IMR-90 (cell line): ENCODE results near the gene SRI. TPM values are rescaled to one million over a fixed set of nuclear protein-coding genes. Genes with fewer than 3 reads are reported as not detected.

Source experiments
- ATAC-seq: fragments of 200-7000 bp; cut with Tn5 transposase; 2 replicates; pipeline ENCODE4 v1.9.1; 2020; ENCODE audit warnings: low read depth, mild to moderate bottlenecking, moderate library complexity
- BruUV-seq: library from RNA; stranded (reverse); fragments of 400-500 nt; replicated peaks from 2 replicates; lab custom pipeline; 2021; lab: Mats Ljungman, UMichigan
- CTCF ChIA-PET: fragments of 300-600 bp; formaldehyde crosslinking; extraction: SDS; loops from one replicate; lab custom pipeline; 2021; ENCODE audit warnings: antibody characterized with exemption; lab: Yijun Ruan, JAX
- POLR2A ChIA-PET: fragments of 300-600 bp; sonication (Branson Sonifier 250); formaldehyde crosslinking; loops from one replicate; lab custom pipeline; 2022; ENCODE audit warnings: antibody characterized with exemption; ENCODE audit not compliant: unreplicated experiment; lab: Charles Lee
- DNase-seq: peaks from one replicate; pipeline ENCODE4 v3.0.0; 2013
- H2AFZ ChIP-seq: replicated peaks from 2 replicates; pipeline ENCODE3; 2013; ENCODE audit warnings: low read length, mild to moderate bottlenecking; ENCODE audit not compliant: poor library complexity
- H2AK5ac ChIP-seq: 2 replicates; pipeline ENCODE4 v1.6.1; 2013; ENCODE audit warnings: low read depth, low read length, inconsistent platforms
- H2AK9ac ChIP-seq: replicated peaks from 2 replicates; pipeline ENCODE3; 2013; ENCODE audit warnings: mild to moderate bottlenecking, low read depth, low read length, moderate library complexity; ENCODE audit not compliant: poor library complexity
- H2BK120ac ChIP-seq: 2 replicates; pipeline ENCODE4 v1.6.1; 2013; ENCODE audit warnings: low read depth, low read length, inconsistent platforms
- H2BK15ac ChIP-seq: 3 replicates; pipeline ENCODE4 v1.6.1; 2013; ENCODE audit warnings: low read depth, low read length, inconsistent platforms
- H2BK20ac ChIP-seq: 2 replicates; pipeline ENCODE4 v1.6.1; 2013; ENCODE audit warnings: low read depth, mild to moderate bottlenecking, inconsistent platforms, low read length, moderate library complexity
- H2BK5ac ChIP-seq: 2 replicates; pipeline ENCODE4 v1.6.1; 2013; ENCODE audit warnings: mild to moderate bottlenecking, low read depth, low read length, inconsistent platforms; ENCODE audit not compliant: poor library complexity, severe bottlenecking
- H3K14ac ChIP-seq: replicated peaks from 2 replicates; pipeline ENCODE4 v1.6.1; 2013; ENCODE audit warnings: low read depth, low read length, inconsistent platforms
- H3K18ac ChIP-seq: 2 replicates; pipeline ENCODE4 v1.6.1; 2013; ENCODE audit warnings: low read depth, low read length, control low read depth
- H3K23ac ChIP-seq: 2 replicates; pipeline ENCODE4 v1.6.1; 2013; ENCODE audit warnings: low read depth, low read length, inconsistent platforms
- H3K27ac ChIP-seq: 2 replicates; pipeline ENCODE4 v1.5.1; 2013; ENCODE audit warnings: mild to moderate bottlenecking, control low read depth, low read length; ENCODE audit not compliant: insufficient read depth
- H3K27me3 ChIP-seq: 2 replicates; pipeline ENCODE4 v1.6.1; 2013; ENCODE audit warnings: low read length; ENCODE audit not compliant: control insufficient read depth, insufficient read depth
- H3K36me3 ChIP-seq: 2 replicates; pipeline ENCODE4 v1.6.1; 2013; ENCODE audit warnings: low read length, mixed read lengths; ENCODE audit not compliant: control insufficient read depth, insufficient read depth
- H3K4ac ChIP-seq: 2 replicates; pipeline ENCODE4 v1.6.1; 2013; ENCODE audit warnings: low read depth, low read length, inconsistent platforms
- H3K4me1 ChIP-seq: 2 replicates; pipeline ENCODE4 v1.6.1; 2013; ENCODE audit warnings: low read length, mixed read lengths; ENCODE audit not compliant: control insufficient read depth, insufficient read depth
- H3K4me2 ChIP-seq: 2 replicates; pipeline ENCODE4 v1.6.1; 2013; ENCODE audit warnings: low read depth, mild to moderate bottlenecking, control low read depth, low read length, moderate library complexity
- H3K4me3 ChIP-seq: 2 replicates; pipeline ENCODE4 v1.5.1; 2013; ENCODE audit warnings: low read depth, mild to moderate bottlenecking, control low read depth, low read length, moderate library complexity; ENCODE audit not compliant: insufficient read depth
- H3K56ac ChIP-seq: 2 replicates; pipeline ENCODE4 v1.6.1; 2013; ENCODE audit warnings: low read length, inconsistent platforms; ENCODE audit not compliant: insufficient read depth; ENCODE audit errors: extremely low read depth
- H3K79me1 ChIP-seq, 2 experiments: 2 replicates each; pipeline ENCODE4 v1.6.1; 2013; ENCODE audit warnings: low read length in 2 of 2, inconsistent platforms in 1 of 2, low read depth in 1 of 2
- H3K9ac ChIP-seq: 2 replicates; pipeline ENCODE4 v1.6.1; 2013; ENCODE audit warnings: low read depth, low read length, control low read depth
- H3K9me1 ChIP-seq: 2 replicates; pipeline ENCODE4 v1.6.1; 2013; ENCODE audit warnings: low read length, inconsistent platforms; ENCODE audit not compliant: insufficient read depth
- H3K9me3 ChIP-seq: 2 replicates; pipeline ENCODE4 v1.6.1; 2013; ENCODE audit warnings: low read length; ENCODE audit not compliant: control insufficient read depth, insufficient read depth
- H4K20me1 ChIP-seq: 2 replicates; pipeline ENCODE4 v1.6.1; 2013; ENCODE audit warnings: low read length, inconsistent platforms; ENCODE audit not compliant: insufficient read depth
- H4K5ac ChIP-seq: 2 replicates; pipeline ENCODE4 v1.6.1; 2013; ENCODE audit warnings: mild to moderate bottlenecking, low read depth, low read length, control low read depth
- H4K8ac ChIP-seq, 2 experiments: 2 replicates each; pipeline ENCODE4 v1.6.1; 2013; ENCODE audit warnings: low read depth in 2 of 2, low read length in 2 of 2, control low read depth in 1 of 2, inconsistent platforms in 1 of 2
- H4K91ac ChIP-seq: 2 replicates; pipeline ENCODE4 v1.6.1; 2013; ENCODE audit warnings: low read depth, low read length, inconsistent platforms; ENCODE audit not compliant: insufficient read depth
- BHLHE40 ChIP-seq: fragments of 150-350 bp; IDR thresholded peaks from 2 replicates; pipeline ENCODE4 v1.6.1; 2016; ENCODE audit warnings: mild to moderate bottlenecking, low read depth, low read length
- CEBPB ChIP-seq: IDR thresholded peaks from 2 replicates; pipeline ENCODE4 v1.6.1; 2012; ENCODE audit warnings: low read depth, low read length, improper control_type of control experiment
- FOS ChIP-seq: fragments of 150-350 bp; IDR thresholded peaks from 2 replicates; pipeline ENCODE4 v1.6.1; 2016; ENCODE audit warnings: low read depth, low read length
- MAZ ChIP-seq: IDR thresholded peaks from 2 replicates; pipeline ENCODE4 v1.6.1; 2012; ENCODE audit warnings: low read depth, mild to moderate bottlenecking, low read length, improper control_type of control experiment, moderate library complexity, borderline replicate concordance
- NFE2L2 ChIP-seq: fragments of 150-350 bp; IDR thresholded peaks from 2 replicates; pipeline ENCODE4 v1.6.1; 2016; ENCODE audit warnings: low read depth, mild to moderate bottlenecking, low read length
- SMC3 ChIP-seq: fragments of 150-350 bp; IDR thresholded peaks from 2 replicates; pipeline ENCODE4 v1.6.1; 2016; ENCODE audit warnings: low read depth, mild to moderate bottlenecking, antibody characterized with exemption, low read length, moderate library complexity
- WGBS, 2 experiments: methylation state at CpG; one replicate each; pipeline versions ENCODE4 v1.1.5 to v1.1.7; 2013; ENCODE audit warnings: missing lambda C conversion rate in 2 of 2; ENCODE audit not compliant: insufficient read length in 1 of 2; ENCODE audit errors: extremely low coverage in 2 of 2; 5-methylcytosine and 5-hydroxymethylcytosine counted together
- dilution Hi-C: fragments of 300-500 bp; cut with HindIII; formaldehyde crosslinking; loops from one replicate; pipeline ENCODE4 v1.14.3; 2018; ENCODE audit warnings: low sequenced_read_pairs; ENCODE audit not compliant: unreplicated experiment
- in situ Hi-C: fragments of 300-500 bp; cut with MboI; formaldehyde crosslinking; loops from 3 replicates; pipeline ENCODE4 v1.14.3; 2019; ENCODE audit warnings: low sequenced_read_pairs, inconsistent platforms, mixed read lengths
- intact Hi-C: fragments of 100-400 bp; cut with micrococcal nuclease; formaldehyde crosslinking; loops from 2 replicates; pipeline ENCODE4 v1.10.0; 2022
- polyA plus RNA-seq, 3 experiments: library from polyadenylated mRNA; depleted of rRNA; stranded (reverse); fragments of >200 nt; gene quantifications; 2 replicates each; pipeline ENCODE4 v1.2.3, GENCODE V29; 2012; ENCODE audit warnings: low replicate concordance in 1 of 3
- total RNA-seq: library from RNA; depleted of rRNA; stranded (reverse); fragments of >200 nt; gene quantifications from 2 replicates; pipeline ENCODE4 v1.2.3, GENCODE V29; 2012

Gene SRI
- total and polyA plus RNA-seq, 2 of the 4 experiments (the other 2 are of a cell fraction) = 83.3 to 115 TPM

GRCh38 chr7:88204525-88205110 lies 15.2 kb downstream of the SRI start:
- intact Hi-C loops (no loop called here), in situ Hi-C loops (no loop called here), dilution Hi-C loops (no loop called here)
- Histone ChIP-seq H3K36me3 (peaks cover 31% of the 10 kb centered on the region), H4K20me1 (no peaks in the 10 kb centered on the region; the same call in 1 of the 2 replicates), H3K4me1 (peaks cover 2% of the 10 kb centered on the region), H2BK120ac (no peak overlapping the region), H3K9me3 (no peaks in the 10 kb centered on the region), H2BK20ac (no peak overlapping the region), H3K9ac (no peak overlapping the region), H3K79me1 (no peaks in the 10 kb centered on the region; a peak in 1 of 4 replicates), H2BK5ac (no peak overlapping the region), H3K4me2 (no peak overlapping the region), H3K18ac (no peak overlapping the region), H2AK9ac (no peak overlapping the region), H3K23ac (no peak overlapping the region), H4K8ac (no peak overlapping the region), H4K91ac (no peak overlapping the region), H2AK5ac (no peak overlapping the region), H3K56ac (no peak overlapping the region), H3K14ac (no peak overlapping the region), H3K27ac (no peak overlapping the region), H3K4ac (no peak overlapping the region), H3K4me3 (no peak overlapping the region), H4K5ac (no peak overlapping the region), H3K27me3 (no peaks in the 10 kb centered on the region), H2BK15ac (no peak overlapping the region), H2AFZ (no peak overlapping the region), H3K9me1 (no peaks in the 10 kb centered on the region)
- ChIA-PET POLR2A (no interaction called here), CTCF (no interaction called here)
- no peak for DNase-seq
- 100% methylated on average over 1 of the region's 3 CpGs; no CpG with 5 or more reads in 1 of the 2 experiments for WGBS, 2 experiments
- no TSS peak for BruUV-seq
- TF ChIP-seq BHLHE40 = no peak
- TF ChIP-seq CEBPB = peak; percentile 56
- no peak for TF ChIP-seq SMC3
- no peak for TF ChIP-seq MAZ
- no peak for TF ChIP-seq FOS
- no peak for TF ChIP-seq NFE2L2
- no peak for ATAC-seq
